ENCODE measurements around the gene KLRC4.
"Not testable (repeated sequence)": the region's sequence is repeated elsewhere in the genome, so short reads cannot be mapped to it uniquely, and the experiment has no call there.

KLRC4 gene

DNA sequence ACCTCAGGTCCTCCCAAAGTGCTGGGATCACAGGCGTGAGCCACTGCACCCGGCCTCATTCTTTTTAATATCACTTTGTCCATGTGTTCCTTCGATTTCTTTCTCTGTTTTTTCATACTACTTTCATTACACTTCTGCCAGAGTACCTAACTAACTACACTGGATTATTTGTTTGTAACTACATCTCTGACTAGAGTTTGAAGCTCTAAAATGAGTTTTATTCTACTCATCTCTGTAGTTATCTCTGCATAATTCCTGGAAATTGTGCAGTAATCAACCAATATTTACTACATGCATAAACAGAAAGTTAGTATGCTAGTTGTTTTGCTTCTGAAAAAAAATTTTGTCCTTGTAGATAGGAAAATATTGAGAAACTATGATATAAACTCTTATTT, 34.9 kb downstream of the KLRC4 start:
- TF ChIP-seq, protein P1, sequence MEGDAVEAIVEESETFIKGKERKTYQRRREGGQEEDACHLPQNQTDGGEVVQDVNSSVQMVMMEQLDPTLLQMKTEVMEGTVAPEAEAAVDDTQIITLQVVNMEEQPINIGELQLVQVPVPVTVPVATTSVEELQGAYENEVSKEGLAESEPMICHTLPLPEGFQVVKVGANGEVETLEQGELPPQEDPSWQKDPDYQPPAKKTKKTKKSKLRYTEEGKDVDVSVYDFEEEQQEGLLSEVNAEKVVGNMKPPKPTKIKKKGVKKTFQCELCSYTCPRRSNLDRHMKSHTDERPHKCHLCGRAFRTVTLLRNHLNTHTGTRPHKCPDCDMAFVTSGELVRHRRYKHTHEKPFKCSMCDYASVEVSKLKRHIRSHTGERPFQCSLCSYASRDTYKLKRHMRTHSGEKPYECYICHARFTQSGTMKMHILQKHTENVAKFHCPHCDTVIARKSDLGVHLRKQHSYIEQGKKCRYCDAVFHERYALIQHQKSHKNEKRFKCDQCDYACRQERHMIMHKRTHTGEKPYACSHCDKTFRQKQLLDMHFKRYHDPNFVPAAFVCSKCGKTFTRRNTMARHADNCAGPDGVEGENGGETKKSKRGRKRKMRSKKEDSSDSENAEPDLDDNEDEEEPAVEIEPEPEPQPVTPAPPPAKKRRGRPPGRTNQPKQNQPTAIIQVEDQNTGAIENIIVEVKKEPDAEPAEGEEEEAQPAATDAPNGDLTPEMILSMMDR (IDR thresholded peaks at IDR 0.05; ENCODE audit: low read length): no peak
- no peak for TF ChIP-seq EZH2 (IDR thresholded peaks at IDR 0.05; ENCODE audit: borderline replicate concordance, low read length)
- peaks cover 99% of the 10 kb centered on the region for H3K36me3 ChIP-seq (ENCODE audit: insufficient read depth, low read length)
- no peak overlapping the region for H3K4me3 ChIP-seq (ENCODE audit: low read depth, low read length, poor library complexity, severe bottlenecking)
- H3K4me1 ChIP-seq (ENCODE audit: insufficient read depth, low read length, severe bottlenecking): no peaks in the 10 kb centered on the region
- no peaks in the 10 kb centered on the region for H3K9me3 ChIP-seq (ENCODE audit: low read length)
- no peaks in the 10 kb centered on the region for H4K20me1 ChIP-seq (ENCODE audit: insufficient read depth, low read length)
- H3K9ac ChIP-seq (ENCODE audit: low read length): no peak overlapping the region
- H2AFZ ChIP-seq (ENCODE audit: low read length): no peak overlapping the region
- H3K9me2 ChIP-seq (ENCODE audit: low read depth, low read length): no peaks in the 10 kb centered on the region
- H3K27ac ChIP-seq (ENCODE audit: low read depth, low read length, poor library complexity, severe bottlenecking): no peak overlapping the region
- H3K27me3 ChIP-seq (ENCODE audit: insufficient read depth, low read length): no peaks in the 10 kb centered on the region
- no peaks in the 10 kb centered on the region for H3F3A ChIP-seq (ENCODE audit: insufficient read depth, low read length)
- no peak overlapping the region for H3K4me2 ChIP-seq (ENCODE audit: low read length)
- peaks cover 13% of the 10 kb centered on the region; the same call in 1 of the 2 replicates for H3K79me2 ChIP-seq (ENCODE audit: insufficient read depth, low read length)

DNA sequence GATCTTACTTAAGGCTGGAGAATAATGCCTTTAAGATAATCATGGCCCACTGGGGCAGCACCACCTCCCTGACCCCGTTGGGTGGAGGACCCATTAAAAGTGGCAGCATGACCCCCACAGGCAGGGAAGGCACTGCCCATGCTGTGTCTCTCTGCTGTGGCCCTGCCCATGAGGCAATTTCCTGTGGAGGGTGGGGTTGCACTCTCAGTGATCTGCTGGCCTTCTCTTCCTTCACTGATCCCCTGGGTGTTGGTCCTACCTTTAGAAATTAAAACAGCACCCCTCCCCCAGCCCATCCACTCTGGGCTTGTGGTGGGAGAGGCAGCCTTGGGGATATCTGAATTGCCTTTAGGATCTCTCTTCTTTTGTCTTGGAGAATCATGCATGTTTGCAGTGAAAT, 37.0 kb downstream of the KLRC4 start:
- Histone ChIP-seq H3F3A (ENCODE audit: insufficient read depth, low read length) (no peaks in the 10 kb centered on the region), H3K4me3 (ENCODE audit: low read depth, low read length, poor library complexity, severe bottlenecking) (no peak overlapping the region), H4K20me1 (ENCODE audit: insufficient read depth, low read length) (no peaks in the 10 kb centered on the region), H3K9me2 (ENCODE audit: low read depth, low read length) (no peaks in the 10 kb centered on the region), H3K4me1 (ENCODE audit: insufficient read depth, low read length, severe bottlenecking) (peaks cover 16% of the 10 kb centered on the region), H2AFZ (ENCODE audit: low read length) (no peak overlapping the region), H3K4me2 (ENCODE audit: low read length) (no peak overlapping the region), H3K9ac (ENCODE audit: low read length) (no peak overlapping the region), H3K9me3 (ENCODE audit: low read length) (no peaks in the 10 kb centered on the region), H3K36me3 (ENCODE audit: insufficient read depth, low read length) (peaks cover 99% of the 10 kb centered on the region), H3K27ac (ENCODE audit: low read depth, low read length, poor library complexity, severe bottlenecking) (peak overlapping the region; percentile 2), H3K79me2 (ENCODE audit: insufficient read depth, low read length) (peaks cover 10% of the 10 kb centered on the region; the same call in 1 of the 2 replicates), H3K27me3 (ENCODE audit: insufficient read depth, low read length) (no peaks in the 10 kb centered on the region)
- TF ChIP-seq, protein P1 (IDR thresholded peaks at IDR 0.05; ENCODE audit: low read length): no peak
- no peak for TF ChIP-seq EZH2 (IDR thresholded peaks at IDR 0.05; ENCODE audit: borderline replicate concordance, low read length)

DNA sequence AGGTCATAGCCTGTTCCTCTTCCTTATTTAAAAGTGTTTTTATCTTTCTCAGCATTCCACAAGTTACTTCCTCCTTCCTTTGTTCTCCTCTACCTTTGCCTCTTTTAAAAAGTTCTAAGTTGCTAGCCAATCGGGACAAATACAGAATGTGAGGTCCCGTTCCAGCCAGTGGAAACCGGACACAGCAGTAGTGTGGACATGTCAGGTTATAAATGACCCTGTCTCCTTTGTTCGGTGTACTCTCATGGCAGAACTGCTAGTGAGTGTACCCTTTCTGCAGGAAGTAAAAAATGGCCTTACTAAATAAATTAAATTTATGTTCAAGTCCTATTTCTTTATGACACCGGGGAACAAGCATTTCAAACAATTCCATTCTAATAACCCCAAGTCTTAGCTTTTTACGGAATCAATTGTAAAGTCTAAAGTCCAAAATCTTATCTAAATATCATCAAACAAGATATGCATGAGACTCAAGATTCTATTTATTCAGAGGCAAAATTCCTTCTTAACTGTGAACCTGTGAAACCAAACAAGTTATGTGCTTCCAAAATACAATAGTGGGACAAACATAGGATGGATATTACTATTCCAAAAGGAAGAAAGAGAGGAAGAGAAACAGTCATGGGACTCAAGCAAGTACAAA, 37.5 kb downstream of the KLRC4 start:
- not testable (repeated sequence) for H3K4me3 ChIP-seq (ENCODE audit: low read depth, low read length, poor library complexity, severe bottlenecking); H3K79me2 ChIP-seq (ENCODE audit: insufficient read depth, low read length); H3K9me3 ChIP-seq (ENCODE audit: low read length); H3K9me2 ChIP-seq (ENCODE audit: low read depth, low read length); H3K27me3 ChIP-seq (ENCODE audit: insufficient read depth, low read length); H2AFZ ChIP-seq (ENCODE audit: low read length); H3K4me2 ChIP-seq (ENCODE audit: low read length); H3F3A ChIP-seq (ENCODE audit: insufficient read depth, low read length); H4K20me1 ChIP-seq (ENCODE audit: insufficient read depth, low read length); H3K9ac ChIP-seq (ENCODE audit: low read length)
- H3K27ac ChIP-seq (ENCODE audit: low read depth, low read length, poor library complexity, severe bottlenecking): peak overlapping the region; percentile 2
- H3K36me3 ChIP-seq (ENCODE audit: insufficient read depth, low read length): peaks cover 98% of the 10 kb centered on the region
- peaks cover 21% of the 10 kb centered on the region for H3K4me1 ChIP-seq (ENCODE audit: insufficient read depth, low read length, severe bottlenecking)

Data from OCI-LY1 (cell line).